T-helper 2 cell treated with Interferon-gamma antibody and Interleukin-4, amounts not matched to agents 5 μg/mL and 100 μg/mL, for 36 hours (primary cell): ENCODE data around the gene APAF1.

Source experiments
- DNase-seq: peaks from one replicate; pipeline ENCODE4 v3.0.0; 2021; ENCODE audit warnings: low spot score
- H3K27ac Mint-ChIP-seq: one replicate; pipeline ENCODE4 v1.8.0; 2021; ENCODE audit warnings: mild to moderate bottlenecking, mixed read lengths
- H3K27me3 Mint-ChIP-seq: one replicate; pipeline ENCODE4 v1.8.0; 2021; ENCODE audit warnings: low read depth, mixed read lengths
- H3K36me3 Mint-ChIP-seq: one replicate; pipeline ENCODE4 v1.8.0; 2021; ENCODE audit warnings: low read depth, mixed read lengths
- H3K4me1 Mint-ChIP-seq: one replicate; pipeline ENCODE4 v1.8.0; 2021; ENCODE audit warnings: low read depth, mixed read lengths
- H3K4me3 Mint-ChIP-seq: one replicate; pipeline ENCODE4 v1.8.0; 2022; ENCODE audit warnings: mild to moderate bottlenecking, moderate library complexity, mixed read lengths
- H3K9me3 Mint-ChIP-seq: one replicate; pipeline ENCODE4 v1.8.0; 2021; ENCODE audit warnings: mixed read lengths

APAF1 gene

DNA sequence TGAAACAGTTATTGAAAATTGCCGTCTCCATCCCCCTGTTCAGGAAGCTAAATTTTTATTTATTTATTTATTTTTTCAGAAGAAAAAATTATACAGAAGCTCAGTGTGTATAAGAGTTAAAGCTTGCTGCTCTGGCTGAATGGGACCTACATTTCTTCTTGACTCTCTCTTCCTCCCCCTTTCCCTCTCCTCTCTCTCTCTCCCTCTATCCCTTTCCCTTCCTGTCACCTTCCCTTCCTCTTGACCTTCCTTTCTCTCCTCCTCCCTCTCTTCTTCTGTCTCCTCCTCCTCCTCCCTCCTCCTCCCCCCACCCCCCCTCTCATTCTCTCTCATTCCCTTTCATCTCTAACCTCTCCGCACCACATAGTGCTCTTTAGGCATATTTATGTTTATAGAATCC, 39.1 kb downstream of the APAF1 start:
- Mint-ChIP-seq H3K4me3 (no peak overlapping the region), H3K4me1 (peaks cover 1% of the 10 kb centered on the region), H3K9me3 (no peaks in the 10 kb centered on the region), H3K27ac (no peak overlapping the region), H3K36me3 (peaks cover 44% of the 10 kb centered on the region), H3K27me3 (no peaks in the 10 kb centered on the region)
- DNase-seq, result no peak

DNA sequence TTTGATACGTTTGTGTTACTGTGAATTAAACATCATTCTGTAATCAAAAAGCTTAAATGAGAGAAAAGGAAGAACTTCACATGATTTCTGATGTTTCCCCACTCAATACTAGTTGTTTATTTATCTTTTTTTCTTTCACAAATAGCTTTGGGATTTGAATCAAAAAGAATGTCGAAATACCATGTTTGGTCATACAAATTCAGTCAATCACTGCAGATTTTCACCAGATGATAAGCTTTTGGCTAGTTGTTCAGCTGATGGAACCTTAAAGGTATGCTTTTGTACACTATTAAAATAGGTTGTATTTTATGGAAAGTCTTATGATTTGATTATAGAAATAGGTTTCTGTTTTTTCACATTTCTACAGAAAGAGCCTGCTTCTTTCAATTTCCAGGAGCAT, 41.5 kb downstream of the APAF1 start:
- peaks cover 50% of the 10 kb centered on the region for H3K36me3 Mint-ChIP-seq
- H3K4me3 Mint-ChIP-seq, result no peak overlapping the region
- no peaks in the 10 kb centered on the region for H3K9me3 Mint-ChIP-seq
- H3K27me3 Mint-ChIP-seq, result no peaks in the 10 kb centered on the region
- no peak overlapping the region for H3K27ac Mint-ChIP-seq
- no peak for DNase-seq
- H3K4me1 Mint-ChIP-seq, result peaks cover 6% of the 10 kb centered on the region

DNA sequence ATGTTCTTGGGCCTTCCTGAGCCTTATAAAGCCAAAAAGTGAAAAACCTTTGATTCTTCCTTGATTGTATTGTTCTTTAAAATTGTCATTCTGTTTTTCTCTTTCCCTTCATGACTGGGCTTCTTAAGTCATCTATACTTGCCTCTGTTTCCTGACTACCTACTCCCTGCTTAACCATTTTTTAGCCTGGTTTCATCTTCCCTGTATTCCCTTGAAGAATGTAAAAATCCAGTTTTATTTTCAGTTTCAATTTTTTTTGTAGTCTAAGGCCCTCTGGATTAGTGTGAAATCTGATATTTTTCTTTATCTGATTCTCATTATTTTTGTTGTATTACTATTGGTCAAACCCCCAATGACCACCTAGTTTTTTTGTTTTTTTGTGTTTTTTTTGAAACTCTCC, 46.3 kb downstream of the APAF1 start:
- Mint-ChIP-seq H3K4me3 (no peak overlapping the region), H3K9me3 (no peaks in the 10 kb centered on the region), H3K36me3 (peaks cover 54% of the 10 kb centered on the region), H3K27me3 (no peaks in the 10 kb centered on the region), H3K4me1 (peaks cover 12% of the 10 kb centered on the region), H3K27ac (peak overlapping the region; percentile 12)
- DNase-seq, result no peak

DNA sequence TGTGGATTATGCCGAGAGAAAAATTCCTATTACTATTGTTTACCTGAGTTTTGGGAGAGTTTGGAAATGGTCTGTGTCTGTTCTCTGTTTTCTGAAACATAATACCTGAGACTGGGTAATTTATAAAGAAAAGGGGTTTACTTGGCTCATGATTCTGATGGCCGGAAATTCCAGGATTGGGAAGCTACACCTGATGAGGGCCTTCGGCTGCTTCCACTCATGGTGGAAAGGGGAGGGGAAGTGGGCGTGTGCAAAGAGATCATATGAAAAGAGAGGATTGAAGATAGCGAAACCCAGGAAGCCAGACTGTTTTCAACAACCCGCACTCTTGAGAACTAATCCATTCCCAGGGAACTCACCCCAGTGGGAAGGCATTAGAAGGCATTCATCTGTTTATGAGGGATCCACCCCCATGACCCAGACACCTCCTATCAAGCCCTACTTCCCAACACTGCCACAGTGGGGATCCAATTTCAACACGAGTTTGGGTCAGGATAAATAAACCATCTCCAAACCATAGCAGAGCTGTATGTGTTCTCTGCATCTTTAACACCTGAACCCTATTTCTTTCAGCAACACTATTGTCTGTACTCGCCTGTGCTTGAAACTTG, 51.1 kb downstream of the APAF1 start:
- Mint-ChIP-seq H3K36me3 (peaks cover 52% of the 10 kb centered on the region), H3K27me3 (no peaks in the 10 kb centered on the region), H3K4me1 (peaks cover 15% of the 10 kb centered on the region), H3K4me3 (no peak overlapping the region), H3K9me3 (no peaks in the 10 kb centered on the region), H3K27ac (no peak overlapping the region)
- no peak for DNase-seq

DNA sequence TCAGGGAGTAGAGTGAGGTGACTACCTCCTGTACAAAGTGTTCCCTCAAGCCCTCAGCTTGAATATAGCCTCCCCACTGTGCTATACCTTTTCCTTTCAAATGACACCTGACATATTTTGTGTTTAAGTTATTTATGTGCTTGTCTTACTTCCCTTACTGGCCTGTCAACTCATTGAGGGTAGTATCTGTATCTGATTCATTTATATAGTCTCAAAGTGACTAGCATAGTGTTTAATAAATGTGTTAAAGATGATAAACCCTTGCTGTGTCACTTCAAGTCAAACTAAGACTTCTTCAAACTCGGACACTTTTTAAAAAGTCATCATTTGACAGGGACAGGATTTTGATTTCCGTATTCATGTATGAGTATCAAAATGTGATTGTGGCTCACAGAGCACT, 52.1 kb downstream of the APAF1 start:
- Mint-ChIP-seq H3K4me3 (no peak overlapping the region), H3K36me3 (peaks cover 49% of the 10 kb centered on the region), H3K27ac (no peak overlapping the region), H3K9me3 (no peaks in the 10 kb centered on the region), H3K27me3 (no peaks in the 10 kb centered on the region), H3K4me1 (peaks cover 10% of the 10 kb centered on the region)
- no peak for DNase-seq

DNA sequence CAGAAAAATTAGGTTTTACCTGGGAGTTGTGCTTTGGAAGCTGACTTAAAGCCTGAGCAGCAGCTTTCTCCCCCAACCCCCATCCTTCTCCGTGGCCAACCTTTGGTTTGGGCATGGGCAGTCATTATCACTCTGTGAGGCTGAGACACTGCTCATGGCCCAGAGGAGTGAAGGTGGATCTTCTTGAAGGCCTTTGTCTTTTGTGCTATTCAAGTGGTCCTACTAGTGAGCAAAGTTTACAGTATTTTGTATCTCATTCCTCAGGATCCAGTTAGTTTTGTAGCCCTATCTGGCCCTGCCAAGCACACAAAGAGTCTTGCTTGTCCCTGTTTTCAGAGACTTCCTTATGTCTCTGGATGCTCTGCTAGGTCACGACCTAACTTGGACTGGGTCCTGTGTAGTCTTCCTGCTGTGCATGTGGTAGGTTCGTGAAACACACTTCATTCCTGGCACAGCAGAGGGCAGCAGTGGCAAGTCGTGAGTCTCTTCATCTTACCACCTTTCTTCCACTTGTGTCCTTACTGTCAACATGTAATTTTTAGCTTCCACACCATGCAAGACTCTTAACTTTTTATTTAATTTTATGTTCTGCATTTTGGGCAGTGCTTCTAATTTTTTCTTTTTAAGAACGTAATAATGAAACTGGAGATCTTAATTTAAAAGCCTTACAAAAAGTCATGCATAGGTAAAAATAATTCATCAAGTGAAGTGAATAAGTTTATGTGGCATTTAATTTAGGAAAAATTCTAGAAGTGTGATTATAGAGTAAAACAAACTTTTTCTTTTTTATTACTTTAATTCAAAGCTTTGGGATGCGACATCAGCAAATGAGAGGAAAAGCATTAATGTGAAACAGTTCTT, 53.7 kb downstream of the APAF1 start:
- DNase-seq, result peak; percentile 30
- Mint-ChIP-seq H3K36me3 (peaks cover 41% of the 10 kb centered on the region), H3K27me3 (no peaks in the 10 kb centered on the region), H3K4me3 (no peak overlapping the region), H3K27ac (peak overlapping the region; percentile 45), H3K9me3 (no peaks in the 10 kb centered on the region), H3K4me1 (peaks cover 10% of the 10 kb centered on the region)

DNA sequence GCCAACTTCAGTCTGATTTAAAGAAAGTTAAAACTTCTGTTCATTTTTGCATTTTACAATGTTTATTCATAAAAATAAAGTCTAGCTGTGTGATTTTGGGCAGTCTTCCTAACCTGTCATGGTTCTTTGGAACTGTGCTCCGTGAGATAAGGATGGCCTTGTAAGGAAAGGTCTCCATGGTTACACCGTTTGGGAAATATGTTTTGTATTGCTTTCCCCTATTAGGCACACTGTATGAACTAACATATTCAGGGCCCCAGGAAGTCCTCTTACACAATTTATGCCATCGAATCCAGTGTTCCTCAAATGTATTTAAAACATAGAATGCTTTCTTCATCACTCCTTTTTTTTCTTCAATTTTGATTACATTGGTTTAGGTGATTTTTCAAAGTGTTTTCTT, 54.5 kb downstream of the APAF1 start:
- Mint-ChIP-seq H3K4me3 (no peak overlapping the region), H3K4me1 (peaks cover 7% of the 10 kb centered on the region), H3K27me3 (no peaks in the 10 kb centered on the region), H3K9me3 (no peaks in the 10 kb centered on the region), H3K27ac (no peak overlapping the region), H3K36me3 (peaks cover 42% of the 10 kb centered on the region)
- DNase-seq, result no peak

DNA sequence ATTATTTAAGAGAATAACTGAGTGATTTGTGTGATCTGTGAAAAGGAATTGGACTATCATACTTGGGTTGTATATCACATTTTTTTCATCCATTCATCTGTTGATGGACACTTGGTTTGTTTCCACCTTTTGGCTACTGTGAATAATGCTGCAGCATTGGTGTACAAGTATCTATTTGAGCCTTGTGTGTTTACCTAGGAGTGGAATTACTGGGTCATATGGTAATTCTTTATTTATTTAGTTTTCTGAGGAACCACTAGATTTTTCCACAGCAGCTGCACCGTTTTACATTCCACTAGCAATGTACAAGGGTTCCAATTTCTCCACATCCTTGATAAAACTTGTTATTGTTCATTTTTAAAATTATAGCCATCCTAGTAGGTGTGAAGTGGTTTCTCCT, 56.1 kb downstream of the APAF1 start:
- Mint-ChIP-seq H3K36me3 (peaks cover 32% of the 10 kb centered on the region), H3K27ac (no peak overlapping the region), H3K27me3 (no peaks in the 10 kb centered on the region)

DNA sequence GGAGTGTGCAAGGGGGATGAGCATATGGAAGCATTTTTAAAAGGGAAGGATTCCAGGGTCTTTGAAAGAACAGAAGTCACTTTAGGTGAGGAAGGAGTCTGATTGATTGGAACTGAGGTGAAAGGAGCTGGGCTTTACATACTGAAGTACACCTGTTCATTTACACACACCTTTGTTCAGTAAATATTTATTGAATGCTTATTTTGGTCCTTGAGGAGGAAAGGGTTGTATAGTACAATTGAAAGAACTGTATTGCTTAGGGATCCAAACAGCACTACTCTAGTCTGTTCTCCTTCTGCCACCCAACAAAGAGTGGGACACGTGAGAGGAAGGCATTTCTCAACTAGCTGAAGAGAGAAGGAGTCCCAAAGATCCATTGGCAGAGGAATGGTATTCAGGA, 63.9 kb downstream of the APAF1 start:
- no peak overlapping the region for H3K4me3 Mint-ChIP-seq
- no peaks in the 10 kb centered on the region for H3K9me3 Mint-ChIP-seq
- no peak for DNase-seq
- no peak overlapping the region for H3K27ac Mint-ChIP-seq
- peaks cover 2% of the 10 kb centered on the region for H3K4me1 Mint-ChIP-seq
- no peaks in the 10 kb centered on the region for H3K27me3 Mint-ChIP-seq
- peaks cover 32% of the 10 kb centered on the region for H3K36me3 Mint-ChIP-seq

More for the DNA sequence above, 56.1 kb downstream of the APAF1 start:
- no peak overlapping the region for H3K4me3 Mint-ChIP-seq
- no peaks in the 10 kb centered on the region for H3K9me3 Mint-ChIP-seq
- peaks cover 7% of the 10 kb centered on the region for H3K4me1 Mint-ChIP-seq
- no peak for DNase-seq

DNA sequence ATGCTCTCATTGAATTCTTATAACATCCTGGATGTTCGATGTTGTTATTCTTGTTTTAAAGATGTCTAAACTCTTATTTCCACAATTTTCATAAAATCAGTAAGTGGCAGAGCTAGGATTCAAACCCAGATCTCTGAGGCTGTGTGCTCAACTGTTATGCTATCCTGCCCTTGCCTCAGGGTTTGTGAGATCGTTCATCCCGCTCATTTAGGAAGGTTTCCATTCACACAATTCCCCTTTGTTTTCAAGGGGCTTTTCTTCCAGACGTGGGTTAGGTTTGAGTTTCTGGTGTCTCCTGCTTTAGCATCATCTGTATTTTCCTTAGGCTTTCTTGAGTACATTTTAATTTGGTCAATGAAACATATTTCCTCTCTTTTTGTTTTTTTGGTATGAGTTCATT, 69.3 kb downstream of the APAF1 start:
- Mint-ChIP-seq H3K4me3 (no peak overlapping the region), H3K27ac (no peak overlapping the region), H3K27me3 (no peaks in the 10 kb centered on the region), H3K36me3 (peaks cover 33% of the 10 kb centered on the region), H3K9me3 (no peaks in the 10 kb centered on the region), H3K4me1 (no peaks in the 10 kb centered on the region)
- DNase-seq, result no peak

DNA sequence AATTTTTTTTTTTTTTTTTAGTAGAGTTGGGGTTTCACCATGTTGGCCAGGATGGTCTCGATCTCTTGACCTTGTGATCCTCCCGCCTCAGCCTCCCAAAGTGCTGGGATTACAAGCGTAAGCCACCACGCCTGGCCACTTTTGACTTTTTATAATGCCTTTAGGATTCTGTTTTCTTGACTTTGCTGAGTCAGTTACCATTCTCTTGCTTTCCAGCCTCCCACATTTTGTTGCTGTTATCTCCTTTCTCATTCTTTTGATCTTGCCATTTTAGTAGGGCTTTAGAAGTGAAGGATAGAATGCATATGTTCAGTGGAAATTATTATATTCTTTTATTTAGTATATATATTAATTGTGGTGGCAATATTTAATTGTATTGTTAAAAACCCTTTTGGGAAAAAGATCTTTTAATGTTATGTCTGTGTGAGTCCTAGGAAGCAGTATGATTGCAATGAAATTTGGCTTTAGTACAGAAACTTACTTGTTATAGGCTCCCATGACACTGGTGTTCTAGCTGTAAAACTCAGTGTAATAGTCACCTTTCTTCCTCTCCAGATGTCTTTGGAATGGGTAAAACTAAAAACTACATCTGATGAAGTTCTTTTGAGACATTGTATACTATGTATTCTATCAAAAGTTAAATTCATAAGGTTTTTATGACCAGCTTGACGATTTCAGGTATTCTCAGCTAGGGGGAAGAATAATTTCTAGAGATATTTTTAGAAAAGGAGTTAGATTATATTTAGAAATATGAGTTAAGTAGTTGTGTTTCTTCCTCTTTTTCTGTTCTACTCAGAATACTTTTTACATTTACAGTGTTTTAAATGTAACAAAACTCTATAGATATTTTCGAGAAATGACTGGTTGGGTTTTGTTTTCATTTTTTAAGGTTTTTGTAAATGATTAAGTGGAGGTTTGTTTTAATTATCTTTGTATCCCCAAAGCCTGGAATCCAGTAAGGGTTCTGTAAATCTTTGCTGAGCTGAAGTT, 74.7 kb downstream of the APAF1 start:
- no peak overlapping the region for H3K4me3 Mint-ChIP-seq
- H3K27me3 Mint-ChIP-seq, result no peaks in the 10 kb centered on the region
- peaks cover 31% of the 10 kb centered on the region for H3K36me3 Mint-ChIP-seq
- no peak for DNase-seq
- H3K9me3 Mint-ChIP-seq, result no peaks in the 10 kb centered on the region
- no peak overlapping the region for H3K27ac Mint-ChIP-seq
- H3K4me1 Mint-ChIP-seq, result peaks cover 5% of the 10 kb centered on the region

DNA sequence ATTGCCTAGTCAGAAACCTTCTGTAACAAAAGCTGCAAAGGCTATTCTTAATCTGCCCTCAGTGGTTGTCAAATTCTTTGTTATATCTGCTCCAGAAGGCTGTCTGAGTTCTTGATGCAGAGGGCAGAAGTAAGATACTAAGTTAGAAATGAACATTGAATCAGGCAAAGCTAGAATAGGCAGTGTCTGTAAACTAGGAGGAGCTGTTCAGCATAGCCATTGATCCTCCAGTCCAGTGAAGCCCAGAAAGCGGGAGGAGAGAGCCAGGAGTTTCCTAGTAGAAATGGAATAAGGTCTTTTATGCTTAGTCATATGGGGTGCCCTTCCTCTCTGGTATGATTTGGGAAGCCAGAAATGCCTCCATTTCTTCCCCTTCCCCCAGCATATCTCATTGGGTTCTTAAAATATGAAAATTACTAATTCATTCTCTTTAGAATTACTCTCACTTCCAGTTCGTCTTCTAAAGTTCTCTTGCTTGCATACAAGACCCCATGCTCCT, 76.2 kb downstream of the APAF1 start:
- H3K4me3 Mint-ChIP-seq, result no peak overlapping the region
- no peak for DNase-seq
- peaks cover 13% of the 10 kb centered on the region for H3K4me1 Mint-ChIP-seq
- no peak overlapping the region for H3K27ac Mint-ChIP-seq
- H3K27me3 Mint-ChIP-seq, result no peaks in the 10 kb centered on the region
- H3K36me3 Mint-ChIP-seq, result peaks cover 34% of the 10 kb centered on the region
- H3K9me3 Mint-ChIP-seq, result no peaks in the 10 kb centered on the region

DNA sequence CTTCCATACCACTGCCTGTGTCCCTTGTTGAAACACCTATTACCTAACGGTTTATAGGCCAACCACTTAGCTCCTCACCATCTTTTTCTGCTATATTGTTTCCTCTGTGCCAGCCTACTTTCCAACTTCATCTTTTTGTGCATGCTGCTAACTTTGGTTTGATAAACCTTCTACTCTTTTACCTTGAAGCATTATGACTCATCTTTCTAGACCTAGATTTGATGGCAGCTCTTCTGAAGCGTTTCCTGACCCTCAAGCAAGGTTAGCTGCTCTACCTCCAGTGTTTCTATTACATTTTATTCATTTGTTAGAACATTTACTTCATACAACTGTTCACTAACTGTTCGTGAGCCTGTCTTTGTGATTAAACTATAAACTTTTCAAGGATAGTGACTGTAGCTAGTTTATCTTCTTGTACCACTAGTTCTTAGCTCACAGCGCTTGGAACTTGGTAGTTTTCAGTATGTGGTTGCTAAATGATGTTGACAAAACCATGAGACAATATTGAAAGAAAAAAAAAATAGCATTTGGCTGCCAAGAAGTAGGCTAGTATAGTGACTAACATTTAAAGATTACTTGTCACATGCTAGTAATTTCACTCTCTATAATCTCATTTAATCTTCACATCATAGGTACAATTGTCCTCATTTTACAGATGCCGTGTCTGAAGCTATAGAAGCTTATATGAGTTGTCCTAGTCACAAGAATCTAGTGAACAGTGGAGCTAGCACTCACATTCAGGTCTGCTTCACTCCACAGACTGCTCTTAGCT, 79.5 kb downstream of the APAF1 start:
- peak overlapping the region; percentile 9 for H3K27ac Mint-ChIP-seq
- peaks cover 29% of the 10 kb centered on the region for H3K36me3 Mint-ChIP-seq
- H3K27me3 Mint-ChIP-seq, result no peaks in the 10 kb centered on the region
- H3K4me1 Mint-ChIP-seq, result peaks cover 13% of the 10 kb centered on the region
- H3K4me3 Mint-ChIP-seq, result no peak overlapping the region
- H3K9me3 Mint-ChIP-seq, result no peaks in the 10 kb centered on the region
- DNase-seq, result no peak
